Measurements from ENCODE around the gene EEFSEC. TPM values are rescaled to one million over a fixed set of nuclear protein-coding genes. Genes with fewer than 3 reads are reported as not detected.

EEFSEC gene
- total RNA-seq, 3 donors from 2014 or later: 13.9 to 28.2 (median 19.8) TPM

DNA sequence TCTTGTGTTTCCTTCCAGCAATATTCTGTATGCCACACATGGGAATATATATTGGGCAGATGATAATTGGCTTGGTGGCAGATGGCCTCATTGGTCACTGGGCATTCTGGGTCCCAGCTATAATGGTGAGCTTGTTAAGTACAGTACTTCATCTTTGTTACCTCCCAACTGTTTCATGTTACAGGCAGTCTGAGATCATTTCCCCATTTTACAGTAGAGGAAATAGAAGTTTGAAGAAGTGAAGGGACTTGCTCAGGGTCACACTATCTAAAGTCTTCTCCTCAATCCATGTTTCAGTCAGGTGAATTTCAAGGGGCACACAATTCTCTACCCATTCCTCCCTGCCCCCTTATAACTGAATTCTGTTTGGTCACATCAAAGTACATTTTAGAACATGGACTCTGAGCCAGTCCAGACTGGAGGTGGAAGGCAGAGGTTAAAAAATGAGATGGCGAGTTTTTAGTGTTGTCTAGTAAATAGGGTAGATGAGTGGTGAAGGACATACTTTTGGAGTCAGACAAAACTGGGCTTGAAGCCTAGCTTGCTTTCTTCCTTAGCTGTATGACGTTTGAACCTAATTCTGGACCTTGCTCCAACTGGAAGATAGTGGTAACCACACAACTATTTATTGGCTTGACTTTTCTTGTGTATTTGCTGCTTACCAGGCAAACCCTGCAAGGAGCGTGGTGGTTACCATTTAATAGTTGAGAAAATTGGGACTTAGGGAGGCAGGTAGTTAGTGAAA lies 2.5 kb downstream of the EEFSEC start:
- no peak overlapping the region for H3K4me3 ChIP-seq
- H3K9me3 ChIP-seq: peaks cover 0 to 4% of the 10 kb centered on the region in 2 donors
- no peaks in the 10 kb centered on the region for H3K4me1 ChIP-seq
- DNase-seq (ENCODE audit: low spot score in 2 of 2): no peak
- H3K27me3 ChIP-seq: no peaks in the 10 kb centered on the region
- TF ChIP-seq POLR2A (IDR thresholded peaks at IDR 0.05) (no peak), POLR2AphosphoS5 (IDR thresholded peaks at IDR 0.05) (no peak)
- TF ChIP-seq, protein P1, sequence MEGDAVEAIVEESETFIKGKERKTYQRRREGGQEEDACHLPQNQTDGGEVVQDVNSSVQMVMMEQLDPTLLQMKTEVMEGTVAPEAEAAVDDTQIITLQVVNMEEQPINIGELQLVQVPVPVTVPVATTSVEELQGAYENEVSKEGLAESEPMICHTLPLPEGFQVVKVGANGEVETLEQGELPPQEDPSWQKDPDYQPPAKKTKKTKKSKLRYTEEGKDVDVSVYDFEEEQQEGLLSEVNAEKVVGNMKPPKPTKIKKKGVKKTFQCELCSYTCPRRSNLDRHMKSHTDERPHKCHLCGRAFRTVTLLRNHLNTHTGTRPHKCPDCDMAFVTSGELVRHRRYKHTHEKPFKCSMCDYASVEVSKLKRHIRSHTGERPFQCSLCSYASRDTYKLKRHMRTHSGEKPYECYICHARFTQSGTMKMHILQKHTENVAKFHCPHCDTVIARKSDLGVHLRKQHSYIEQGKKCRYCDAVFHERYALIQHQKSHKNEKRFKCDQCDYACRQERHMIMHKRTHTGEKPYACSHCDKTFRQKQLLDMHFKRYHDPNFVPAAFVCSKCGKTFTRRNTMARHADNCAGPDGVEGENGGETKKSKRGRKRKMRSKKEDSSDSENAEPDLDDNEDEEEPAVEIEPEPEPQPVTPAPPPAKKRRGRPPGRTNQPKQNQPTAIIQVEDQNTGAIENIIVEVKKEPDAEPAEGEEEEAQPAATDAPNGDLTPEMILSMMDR (IDR thresholded peaks at IDR 0.05): no peak
- no peak overlapping the region for H3K27ac ChIP-seq
- intact Hi-C loops (cut with DNase I; ENCODE audit: low total_unique reads): no loop called here
- no peaks in the 10 kb centered on the region for H3K36me3 ChIP-seq

DNA sequence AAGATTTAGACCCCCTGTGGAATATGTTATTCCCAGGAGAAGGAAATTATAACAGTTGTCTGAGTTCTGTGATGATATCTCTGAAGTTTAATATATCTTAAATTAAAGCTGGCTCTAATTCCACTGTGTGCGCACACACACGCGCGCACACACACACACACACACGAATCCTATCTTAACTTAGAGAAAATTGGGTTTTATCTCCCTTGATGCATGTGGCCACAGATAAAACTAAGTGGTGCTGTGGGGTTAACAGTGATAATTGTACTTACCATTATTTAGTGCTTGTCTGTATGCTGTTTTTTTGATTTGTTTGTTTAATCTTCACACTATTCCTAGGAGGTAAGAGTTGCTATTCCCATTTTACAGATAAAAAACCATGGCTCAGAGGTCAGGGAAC lies 7.4 kb downstream of the EEFSEC start:
- TF ChIP-seq POLR2AphosphoS5 (IDR thresholded peaks at IDR 0.05) (no peak), POLR2A (IDR thresholded peaks at IDR 0.05) (no peak)
- TF ChIP-seq, protein P1 (IDR thresholded peaks at IDR 0.05): no peak
- no peak overlapping the region for H3K4me3 ChIP-seq
- no peaks in the 10 kb centered on the region for H3K36me3 ChIP-seq
- H3K27ac ChIP-seq: no peak overlapping the region
- H3K9me3 ChIP-seq: peaks cover 0 to 4% of the 10 kb centered on the region in 2 donors
- H3K4me1 ChIP-seq: no peaks in the 10 kb centered on the region
- intact Hi-C loops (cut with DNase I; ENCODE audit: low total_unique reads): no loop called here
- DNase-seq (ENCODE audit: low spot score in 2 of 2): no peak
- H3K27me3 ChIP-seq: no peaks in the 10 kb centered on the region

DNA sequence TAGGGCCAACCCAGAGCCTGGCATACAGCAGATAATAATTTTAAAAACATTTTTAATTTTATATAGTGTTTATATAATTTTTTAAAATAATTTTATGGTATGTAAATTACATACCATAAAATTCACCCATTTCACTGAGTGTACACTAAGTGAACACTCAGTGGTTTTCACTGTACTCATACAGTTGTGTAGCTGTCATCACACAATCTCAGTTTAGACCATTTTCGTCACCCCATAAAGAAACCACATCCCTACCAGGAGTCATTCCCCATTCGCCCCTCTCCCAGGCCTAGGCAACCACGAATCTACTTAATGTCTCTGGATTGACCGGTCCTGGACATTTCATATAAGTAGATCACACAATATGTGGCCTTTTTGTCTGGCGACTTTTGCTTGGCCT lies 10.2 kb downstream of the EEFSEC start:
- Histone ChIP-seq H3K9me3 (no peaks in the 10 kb centered on the region), H3K36me3 (no peaks in the 10 kb centered on the region), H3K4me1 (no peaks in the 10 kb centered on the region), H3K27me3 (no peaks in the 10 kb centered on the region), H3K27ac (no peak overlapping the region), H3K4me3 (no peak overlapping the region)
- DNase-seq (ENCODE audit: low spot score in 2 of 2): no peak
- TF ChIP-seq POLR2A (IDR thresholded peaks at IDR 0.05): no peak
- TF ChIP-seq, protein P1 (IDR thresholded peaks at IDR 0.05): no peak
- no peak for TF ChIP-seq POLR2AphosphoS5 (IDR thresholded peaks at IDR 0.05)
- intact Hi-C loops (cut with DNase I; ENCODE audit: low total_unique reads): no loop called here

DNA sequence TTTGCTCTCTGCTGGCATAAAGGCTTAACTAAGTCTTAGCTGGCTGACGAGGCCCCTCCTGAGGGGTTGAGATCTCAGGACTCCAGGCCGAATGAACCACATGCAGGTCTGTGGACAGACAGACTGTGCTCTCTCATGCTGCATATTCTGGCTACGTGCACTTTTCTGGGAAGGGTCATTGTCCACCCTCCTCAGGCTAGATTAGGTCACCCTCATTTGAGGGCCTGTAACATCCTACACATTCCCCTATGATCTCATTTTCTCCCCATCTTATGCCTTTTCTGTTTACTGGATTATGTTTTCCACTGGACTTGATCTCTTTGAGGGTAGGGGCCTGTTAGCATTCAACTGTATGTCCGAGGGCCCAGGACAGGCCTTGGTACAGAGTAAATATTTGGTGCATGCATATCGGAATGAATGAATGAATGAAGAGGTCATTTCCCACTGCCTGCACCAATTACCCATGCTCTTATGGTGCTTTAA lies 13.7 kb downstream of the EEFSEC start:
- Histone ChIP-seq H3K4me3 (no peak overlapping the region), H3K27ac (no peak overlapping the region), H3K36me3 (no peaks in the 10 kb centered on the region), H3K9me3 (no peaks in the 10 kb centered on the region), H3K4me1 (no peaks in the 10 kb centered on the region), H3K27me3 (no peaks in the 10 kb centered on the region)
- intact Hi-C loops (cut with DNase I; ENCODE audit: low total_unique reads): no loop called here
- TF ChIP-seq, protein P1 (IDR thresholded peaks at IDR 0.05): no peak
- no peak for TF ChIP-seq POLR2A (IDR thresholded peaks at IDR 0.05)
- no peak for TF ChIP-seq POLR2AphosphoS5 (IDR thresholded peaks at IDR 0.05)
- DNase-seq (ENCODE audit: low spot score in 2 of 2): no peak

DNA sequence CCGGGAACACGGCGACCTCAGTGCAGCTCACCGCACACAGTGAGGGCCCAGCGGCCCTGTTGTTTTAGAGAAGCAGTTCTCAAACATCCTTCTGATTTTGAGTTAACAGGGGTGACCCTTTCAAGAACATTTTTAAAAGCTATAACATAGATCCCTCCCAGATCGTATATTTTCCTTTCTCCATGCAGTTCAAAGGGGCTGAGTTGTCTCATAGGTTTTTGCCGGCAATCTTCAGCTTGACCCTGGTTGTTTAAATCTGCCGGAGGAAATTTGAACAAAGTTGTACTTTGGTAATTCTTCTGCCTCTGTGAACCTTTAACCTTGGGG lies 14.3 kb downstream of the EEFSEC start:
- no peak for DNase-seq (ENCODE audit: low spot score in 2 of 2)
- intact Hi-C loops (cut with DNase I; ENCODE audit: low total_unique reads): no loop called here
- Histone ChIP-seq H3K4me1 (no peaks in the 10 kb centered on the region), H3K9me3 (no peaks in the 10 kb centered on the region), H3K36me3 (no peaks in the 10 kb centered on the region), H3K4me3 (no peak overlapping the region), H3K27me3 (no peaks in the 10 kb centered on the region), H3K27ac (no peak overlapping the region)
- TF ChIP-seq POLR2A (IDR thresholded peaks at IDR 0.05): no peak
- TF ChIP-seq, protein P1 (IDR thresholded peaks at IDR 0.05): no peak
- TF ChIP-seq POLR2AphosphoS5 (IDR thresholded peaks at IDR 0.05): no peak

Measured in breast epithelium (tissue), 4 donors.